GM18508 (cell line): ENCODE results near the gene GALNT18.

Experiments
- ATAC-seq: cut with Tn5 transposase; IDR thresholded peaks from one replicate; pipeline ENCODE4 v1.9.1; 2021; ENCODE audit warnings: moderate number of reproducible peaks; ENCODE audit not compliant: insufficient read depth, unreplicated experiment

The GALNT18 gene

DNA sequence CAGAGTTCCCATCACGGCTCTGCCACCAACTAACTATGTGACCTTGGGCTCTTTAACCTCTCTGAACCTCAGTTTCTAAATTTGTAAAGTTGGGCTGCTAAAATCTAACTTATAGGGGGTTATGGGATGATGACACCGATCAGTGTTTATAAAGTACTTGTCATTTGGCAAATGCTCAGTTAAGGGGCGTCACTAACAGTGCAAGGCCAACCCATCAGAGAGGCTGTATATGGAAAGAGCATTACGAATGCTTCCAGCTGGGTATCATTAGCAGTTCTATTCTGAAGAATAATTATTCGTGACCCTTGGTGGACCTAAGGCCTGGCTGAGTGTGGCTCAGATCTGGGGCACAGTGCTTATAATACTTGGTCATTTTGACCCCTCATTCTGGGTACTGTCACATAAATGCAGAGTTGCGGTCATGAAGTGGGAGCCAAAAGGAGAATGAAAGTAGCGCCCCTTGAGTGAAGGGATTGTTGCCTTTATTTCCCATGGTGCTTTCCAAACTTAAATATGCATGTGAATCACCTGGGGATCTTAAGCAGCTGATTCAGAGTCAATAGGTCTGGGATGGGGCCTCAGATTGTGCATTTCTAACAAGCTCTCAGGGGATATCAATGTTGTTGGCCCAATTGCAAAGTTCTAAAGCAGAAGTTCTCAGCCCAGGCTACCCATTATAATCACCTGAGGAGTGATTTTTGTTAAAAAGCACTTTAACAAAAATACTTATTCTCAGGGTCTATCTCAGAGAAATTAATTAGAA is 384.6 kb downstream of the GALNT18 start:
- no peak for ATAC-seq

DNA sequence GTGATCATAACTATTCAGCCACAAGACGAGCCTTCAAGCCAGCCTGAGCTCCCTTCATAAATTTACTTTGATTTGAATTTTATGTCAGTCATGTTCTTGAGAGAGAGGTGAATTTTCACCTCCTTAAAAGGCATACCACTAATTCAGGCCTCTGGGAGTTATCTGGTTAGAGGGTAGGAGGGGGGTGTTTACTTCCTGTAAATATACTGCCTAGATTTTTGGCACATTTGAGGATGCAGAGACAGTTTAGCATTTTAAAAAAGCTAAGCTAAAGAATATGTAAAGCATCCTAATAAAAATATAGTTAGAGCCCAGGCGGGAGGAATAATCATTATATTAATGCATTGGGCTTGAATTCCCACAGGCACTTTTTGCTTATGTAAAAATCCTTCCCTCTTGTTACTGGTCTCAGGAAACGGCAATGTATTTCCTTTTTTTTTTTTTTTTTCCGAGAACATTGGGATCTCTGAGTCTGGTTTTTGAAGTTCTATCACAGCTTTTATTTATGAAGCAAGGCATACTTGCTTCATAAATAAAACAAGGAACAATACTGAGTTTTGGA is 385.2 kb downstream of the GALNT18 start:
- ATAC-seq, result no peak

GRCh38 chr11:11231763-11232162 is 390.0 kb downstream of the GALNT18 start:
- no peak for ATAC-seq

DNA sequence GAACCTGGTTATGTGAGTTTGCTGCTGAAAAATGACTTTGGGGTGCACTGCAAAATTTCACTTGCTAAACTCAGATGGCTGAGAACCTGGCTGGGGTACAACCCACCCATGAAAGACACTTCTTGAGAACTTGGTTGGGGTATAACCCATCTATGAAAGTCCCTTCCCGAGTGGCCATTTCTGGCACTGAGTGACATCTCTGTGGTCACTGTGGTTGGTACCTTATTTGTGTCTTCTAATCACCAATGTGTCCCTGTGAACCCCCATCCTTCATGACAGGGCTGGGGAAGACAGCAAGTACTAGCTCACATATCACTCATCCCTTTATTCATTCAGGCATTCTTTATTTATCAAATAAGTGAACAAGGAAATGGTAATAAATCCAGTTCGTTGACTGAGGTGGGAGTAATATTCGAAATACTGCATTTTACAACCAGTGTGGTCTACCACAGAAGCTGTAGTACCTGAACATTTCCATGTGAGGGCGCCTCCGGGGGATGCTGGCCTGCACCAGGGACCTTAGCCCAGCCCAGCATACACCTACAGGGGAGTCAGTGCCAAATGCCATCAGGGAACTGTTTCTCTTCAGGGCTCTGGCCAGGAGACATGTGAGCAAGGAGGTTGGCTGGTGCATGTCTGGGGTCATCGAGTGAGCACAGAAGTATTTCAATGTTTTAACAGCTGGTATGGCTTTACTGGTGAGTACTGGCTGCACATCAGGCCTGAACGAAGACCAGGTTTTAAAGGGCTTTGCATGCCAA is 390.8 kb downstream of the GALNT18 start:
- no peak for ATAC-seq

DNA sequence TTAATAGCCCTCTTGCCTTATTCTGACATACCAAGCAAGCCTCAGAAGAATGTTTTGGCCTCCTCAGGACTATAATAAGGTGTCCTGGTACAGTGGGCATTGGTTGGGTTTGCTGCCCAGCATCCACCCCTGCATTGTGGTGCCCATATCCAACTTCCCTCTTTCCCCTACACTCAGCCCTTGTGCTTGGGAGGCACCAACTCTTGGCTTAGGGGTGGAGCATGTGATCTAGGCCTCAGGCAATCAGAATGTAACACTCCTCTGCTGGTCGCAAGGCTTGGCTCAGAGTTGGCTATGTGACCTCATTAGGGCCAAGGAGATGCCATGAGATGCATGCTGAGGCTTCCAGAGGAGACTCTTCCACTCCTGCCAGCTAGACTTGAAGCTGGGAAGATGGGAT is 391.7 kb downstream of the GALNT18 start:
- no peak for ATAC-seq

GRCh38 chr11:11229647-11230046 is 392.2 kb downstream of the GALNT18 start:
- ATAC-seq, result no peak

DNA sequence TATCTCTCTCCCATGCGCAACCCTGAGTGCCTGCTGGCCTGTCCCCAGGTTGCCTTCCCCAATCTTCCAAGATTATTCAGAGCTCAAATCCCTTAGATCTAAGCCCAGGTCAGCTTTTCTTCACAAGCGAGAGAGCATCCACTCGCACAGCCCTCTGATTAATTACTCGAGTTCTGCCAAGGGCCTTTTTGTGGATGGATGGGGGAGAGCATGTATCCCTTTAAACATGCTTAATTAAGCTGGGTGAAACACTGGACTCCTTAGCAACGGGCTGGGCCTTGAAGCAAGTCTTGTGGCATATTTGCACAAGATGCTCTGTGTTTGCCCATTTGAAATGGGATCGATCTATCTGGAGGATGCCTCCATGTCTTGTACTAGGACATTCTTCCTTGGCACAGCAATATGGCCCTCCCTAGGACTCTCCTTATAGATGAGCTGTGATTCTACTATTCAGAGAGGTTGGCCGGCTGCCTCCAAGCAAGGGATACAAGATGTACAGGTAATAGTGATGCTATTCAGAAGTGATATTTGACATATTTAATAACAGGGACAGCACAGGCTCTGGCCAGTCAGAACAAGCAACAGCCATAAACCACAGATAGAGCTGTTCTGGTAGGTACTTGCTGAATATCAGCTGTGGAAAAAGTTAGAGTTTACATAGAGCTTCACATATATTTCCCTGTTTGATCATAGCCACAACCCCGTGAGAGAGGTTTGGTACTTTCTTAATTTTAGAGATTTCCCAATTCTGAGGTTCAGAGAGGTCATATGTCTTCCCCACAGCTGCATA is 394.3 kb downstream of the GALNT18 start:
- no peak for ATAC-seq
